Endothelial cell (in vitro differentiated cells): Measurements from ENCODE around the gene DMAC2L. TPM values are rescaled to one million over a fixed set of nuclear protein-coding genes. Genes with fewer than 3 reads are reported as not detected.
A peak's percentile ranks its signal among the peaks of the same experiment; 100 is the strongest.
"Not testable (repeated sequence)": the region's sequence is repeated elsewhere in the genome, so short reads cannot be mapped to it uniquely, and the experiment has no call there.

Experiments
- DNase-seq: peaks from one replicate; pipeline ENCODE4 v3.0.0; 2021; ENCODE audit warnings: low spot score
- H3K27ac Mint-ChIP-seq: one replicate; pipeline ENCODE4 v1.8.0; 2021; ENCODE audit warnings: mixed read lengths, inconsistent platforms; ENCODE audit not compliant: unreplicated experiment
- H3K27me3 Mint-ChIP-seq: one replicate; pipeline ENCODE4 v1.8.0; 2021; ENCODE audit warnings: mild to moderate bottlenecking, moderate library complexity, mixed read lengths, inconsistent platforms; ENCODE audit not compliant: unreplicated experiment
- H3K36me3 Mint-ChIP-seq: one replicate; pipeline ENCODE4 v1.8.0; 2021; ENCODE audit warnings: mild to moderate bottlenecking, low read depth, mixed read lengths, inconsistent platforms; ENCODE audit not compliant: unreplicated experiment
- H3K4me1 Mint-ChIP-seq: one replicate; pipeline ENCODE4 v1.8.0; 2021; ENCODE audit warnings: mild to moderate bottlenecking, mixed read lengths, inconsistent platforms; ENCODE audit not compliant: unreplicated experiment
- H3K4me3 Mint-ChIP-seq: one replicate; pipeline ENCODE4 v1.8.0; 2021; ENCODE audit warnings: mild to moderate bottlenecking, mixed read lengths, inconsistent platforms; ENCODE audit not compliant: unreplicated experiment
- H3K9me3 Mint-ChIP-seq: one replicate; pipeline ENCODE4 v1.8.0; 2021; ENCODE audit warnings: mixed read lengths, inconsistent platforms; ENCODE audit not compliant: unreplicated experiment
- CTCF ChIP-seq: fragments of 200-600 bp; sonication (generic); IDR thresholded peaks from one replicate; pipeline ENCODE4 v1.5.0; 2021; ENCODE audit warnings: antibody characterized with exemption; ENCODE audit not compliant: unreplicated experiment
- total RNA-seq: library from RNA; stranded (reverse); fragmentation: NEBNext Ultra II Directional; extraction: Animal tissue kit (Norgen Biotek cat#: 25700); gene quantifications from one replicate; pipeline ENCODE4 v1.2.1, GENCODE V29; 2021; ENCODE audit not compliant: unreplicated experiment

Gene DMAC2L
- total RNA-seq, 1 donor from 2014 or later = 14.1 TPM

- TF ChIP-seq CTCF = no peak
- DNase-seq = no peak
- peaks cover 14% of the 10 kb centered on the region for H3K36me3 Mint-ChIP-seq
- H3K27ac Mint-ChIP-seq = peak overlapping the region; percentile 58
- no peaks in the 10 kb centered on the region for H3K9me3 Mint-ChIP-seq
- peaks cover 24% of the 10 kb centered on the region for H3K4me1 Mint-ChIP-seq
- H3K27me3 Mint-ChIP-seq = peaks cover 7% of the 10 kb centered on the region
- peak overlapping the region; percentile 40 for H3K4me3 Mint-ChIP-seq
These were observed 50.9 kb downstream of the DMAC2L start for GRCh38 chr14:50362764-50363713.

GRCh38 chr14:50363714-50364111 lies 51.6 kb downstream of the DMAC2L start:
- no peak for DNase-seq
- no peaks in the 10 kb centered on the region for H3K9me3 Mint-ChIP-seq
- H3K4me3 Mint-ChIP-seq = peak overlapping the region; percentile 71
- H3K27ac Mint-ChIP-seq = peak overlapping the region; percentile 58
- TF ChIP-seq CTCF = no peak
- H3K4me1 Mint-ChIP-seq = peaks cover 20% of the 10 kb centered on the region
- H3K36me3 Mint-ChIP-seq = peaks cover 16% of the 10 kb centered on the region
- peaks cover 7% of the 10 kb centered on the region for H3K27me3 Mint-ChIP-seq

- TF ChIP-seq CTCF = no peak
- Mint-ChIP-seq H3K4me1 (peaks cover 20% of the 10 kb centered on the region), H3K27me3 (peaks cover 7% of the 10 kb centered on the region), H3K9me3 (no peaks in the 10 kb centered on the region), H3K36me3 (peaks cover 16% of the 10 kb centered on the region), H3K27ac (no peak overlapping the region), H3K4me3 (no peak overlapping the region)
- no peak for DNase-seq
These were observed 52.7 kb downstream of the DMAC2L start for GRCh38 chr14:50364792-50365191.

- H3K4me3 Mint-ChIP-seq, H3K27me3 Mint-ChIP-seq, H3K27ac Mint-ChIP-seq, H3K9me3 Mint-ChIP-seq, DNase-seq: not testable (repeated sequence)
- H3K4me1 Mint-ChIP-seq = peaks cover 20% of the 10 kb centered on the region
- H3K36me3 Mint-ChIP-seq = peaks cover 16% of the 10 kb centered on the region
These were observed 53.4 kb downstream of the DMAC2L start for GRCh38 chr14:50365572-50365971.

- DNase-seq = no peak
- Mint-ChIP-seq H3K36me3 (peaks cover 16% of the 10 kb centered on the region), H3K4me1 (peaks cover 20% of the 10 kb centered on the region), H3K9me3 (no peaks in the 10 kb centered on the region), H3K4me3 (no peak overlapping the region), H3K27ac (no peak overlapping the region), H3K27me3 (peaks cover 10% of the 10 kb centered on the region)
- no peak for TF ChIP-seq CTCF
These were observed 54.0 kb downstream of the DMAC2L start for GRCh38 chr14:50366115-50366514.
